ENCODE results near the gene BEX4.

- peak in 1 of 3 experiments; percentile 12; a peak in 1 of 4 replicates for TF ChIP-seq CTCF (IDR thresholded peaks at IDR 0.05; ENCODE audit: control extremely low read depth in 1 of 3, insufficient read depth in 1 of 3, low read depth in 1 of 3, low read length in 3 of 3)
- no peak for TF ChIP-seq POLR2A (IDR thresholded peaks at IDR 0.05; ENCODE audit: control extremely low read depth in 1 of 2, low read depth in 2 of 2, low read length in 2 of 2)
- TF ChIP-seq RAD21 (IDR thresholded peaks at IDR 0.05 in 1 of 2, conservative IDR thresholded peaks at IDR 0.05 in 1 of 2; ENCODE audit: low read depth in 2 of 2, low read length in 2 of 2) = peak; percentile 20 to 25; a peak in 2 of 4 replicates
- TF ChIP-seq SP4 (IDR thresholded peaks at IDR 0.05; ENCODE audit: low read length) = no peak
- TF ChIP-seq GABPA (IDR thresholded peaks at IDR 0.05; ENCODE audit: borderline replicate concordance, insufficient read depth, low read length) = no peak
- no peak for TF ChIP-seq EGR1 (IDR thresholded peaks at IDR 0.05; ENCODE audit: borderline replicate concordance, low read depth, low read length)
- TF ChIP-seq SUZ12 (IDR thresholded peaks at IDR 0.05; ENCODE audit: low read length) = no peak
Measured at GRCh38 chrX:103248553-103248952, 33.6 kb downstream of the BEX4 start.

Measured in H1 (cell line).